ENCODE results near the gene TCF3. TPM values are rescaled to one million over a fixed set of nuclear protein-coding genes. Genes with fewer than 3 reads are reported as not detected.

Gene TCF3
- total and polyA plus RNA-seq, 4 donors = 5.2 to 119 (median 12.8) TPM

DNA sequence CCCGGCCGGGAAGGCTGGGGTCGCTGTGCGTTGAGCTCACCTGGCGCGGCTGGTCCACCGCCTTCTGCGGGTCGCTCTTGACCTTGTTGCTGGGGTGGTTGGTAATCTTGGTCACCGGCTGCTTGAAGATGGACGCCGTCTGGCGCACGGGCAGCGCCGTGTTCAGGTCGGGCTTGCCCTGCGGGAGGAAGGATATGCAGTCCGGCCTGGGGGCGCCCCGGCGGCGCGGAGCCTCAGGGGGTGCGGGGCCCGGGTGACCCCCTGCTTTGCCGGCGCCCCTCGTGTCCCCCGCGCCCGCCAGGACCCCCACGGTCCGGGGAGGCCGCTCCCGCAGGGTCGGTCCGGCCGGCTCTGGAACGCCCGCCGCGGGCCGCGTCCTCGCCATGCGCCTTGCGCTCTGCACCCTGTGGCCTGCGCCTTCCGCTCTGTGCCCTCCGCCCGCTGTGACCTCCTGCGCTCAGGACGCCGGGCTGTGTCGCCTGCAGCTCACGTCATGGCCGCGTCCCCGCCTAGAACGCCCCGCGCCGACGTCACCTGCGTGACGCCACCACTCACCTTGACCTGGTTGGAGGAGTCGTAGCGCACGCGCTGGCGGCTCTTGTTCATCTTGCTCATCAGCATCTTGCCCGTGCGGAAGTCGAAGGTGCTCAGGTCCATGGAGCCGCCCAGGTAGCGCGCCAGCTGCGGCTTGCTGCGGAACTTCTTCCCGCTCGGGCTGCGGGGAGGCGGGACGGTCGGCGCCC is 67.7 kb downstream of the TCF3 start:
- Histone ChIP-seq H3K9ac (ENCODE audit: low read depth in 1 of 2, low read length in 2 of 2) (no peak overlapping the region), H3K9me3 (ENCODE audit: control insufficient read depth in 4 of 4, low read length in 3 of 4) (no peaks in the 10 kb centered on the region), H3K27ac (ENCODE audit: low read depth in 1 of 2, low read length in 2 of 2) (no peak overlapping the region), H3K4me3 (ENCODE audit: low read depth in 1 of 3, low read length in 3 of 3) (no peak overlapping the region), H3K27me3 (ENCODE audit: control insufficient read depth in 4 of 4, insufficient read depth in 4 of 4, low read length in 3 of 4) (no peaks in the 10 kb centered on the region), H3K4me1 (ENCODE audit: control insufficient read depth in 4 of 4, insufficient read depth in 4 of 4, low read length in 3 of 4) (peaks cover 6 to 21% (median 15%) of the 10 kb centered on the region in 4 donors), H3K36me3 (ENCODE audit: control insufficient read depth in 4 of 4, insufficient read depth in 3 of 4, low read depth in 1 of 4, low read length in 3 of 4) (peaks cover 5 to 29% (median 12%) of the 10 kb centered on the region in 4 donors)
- no peak for DNase-seq (ENCODE audit: low spot score)
- TF ChIP-seq, protein P1, sequence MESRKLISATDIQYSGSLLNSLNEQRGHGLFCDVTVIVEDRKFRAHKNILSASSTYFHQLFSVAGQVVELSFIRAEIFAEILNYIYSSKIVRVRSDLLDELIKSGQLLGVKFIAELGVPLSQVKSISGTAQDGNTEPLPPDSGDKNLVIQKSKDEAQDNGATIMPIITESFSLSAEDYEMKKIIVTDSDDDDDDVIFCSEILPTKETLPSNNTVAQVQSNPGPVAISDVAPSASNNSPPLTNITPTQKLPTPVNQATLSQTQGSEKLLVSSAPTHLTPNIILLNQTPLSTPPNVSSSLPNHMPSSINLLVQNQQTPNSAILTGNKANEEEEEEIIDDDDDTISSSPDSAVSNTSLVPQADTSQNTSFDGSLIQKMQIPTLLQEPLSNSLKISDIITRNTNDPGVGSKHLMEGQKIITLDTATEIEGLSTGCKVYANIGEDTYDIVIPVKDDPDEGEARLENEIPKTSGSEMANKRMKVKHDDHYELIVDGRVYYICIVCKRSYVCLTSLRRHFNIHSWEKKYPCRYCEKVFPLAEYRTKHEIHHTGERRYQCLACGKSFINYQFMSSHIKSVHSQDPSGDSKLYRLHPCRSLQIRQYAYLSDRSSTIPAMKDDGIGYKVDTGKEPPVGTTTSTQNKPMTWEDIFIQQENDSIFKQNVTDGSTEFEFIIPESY (IDR thresholded peaks at IDR 0.05) = no peak
- TF ChIP-seq, protein P2, sequence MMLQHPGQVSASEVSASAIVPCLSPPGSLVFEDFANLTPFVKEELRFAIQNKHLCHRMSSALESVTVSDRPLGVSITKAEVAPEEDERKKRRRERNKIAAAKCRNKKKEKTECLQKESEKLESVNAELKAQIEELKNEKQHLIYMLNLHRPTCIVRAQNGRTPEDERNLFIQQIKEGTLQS (IDR thresholded peaks at IDR 0.05) = no peak
- TF ChIP-seq FOXA1 (IDR thresholded peaks at IDR 0.05) = no peak
- TF ChIP-seq NR2F2 (IDR thresholded peaks at IDR 0.05) = no peak
- TF ChIP-seq JUND (IDR thresholded peaks at IDR 0.05) = no peak
- TF ChIP-seq EGR1 (IDR thresholded peaks at IDR 0.05; ENCODE audit: low read depth in 2 of 2) = no peak
- no peak for TF ChIP-seq HNF4A (conservative IDR thresholded peaks at IDR 0.05)
- TF ChIP-seq FOXA2 (IDR thresholded peaks at IDR 0.05) = no peak
- TF ChIP-seq, protein P3, sequence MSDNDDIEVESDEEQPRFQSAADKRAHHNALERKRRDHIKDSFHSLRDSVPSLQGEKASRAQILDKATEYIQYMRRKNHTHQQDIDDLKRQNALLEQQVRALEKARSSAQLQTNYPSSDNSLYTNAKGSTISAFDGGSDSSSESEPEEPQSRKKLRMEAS (IDR thresholded peaks at IDR 0.05) = no peak
- no peak for TF ChIP-seq GABPA (IDR thresholded peaks at IDR 0.05 in 1 of 2, conservative IDR thresholded peaks at IDR 0.05 in 1 of 2)
- TF ChIP-seq, protein P4, sequence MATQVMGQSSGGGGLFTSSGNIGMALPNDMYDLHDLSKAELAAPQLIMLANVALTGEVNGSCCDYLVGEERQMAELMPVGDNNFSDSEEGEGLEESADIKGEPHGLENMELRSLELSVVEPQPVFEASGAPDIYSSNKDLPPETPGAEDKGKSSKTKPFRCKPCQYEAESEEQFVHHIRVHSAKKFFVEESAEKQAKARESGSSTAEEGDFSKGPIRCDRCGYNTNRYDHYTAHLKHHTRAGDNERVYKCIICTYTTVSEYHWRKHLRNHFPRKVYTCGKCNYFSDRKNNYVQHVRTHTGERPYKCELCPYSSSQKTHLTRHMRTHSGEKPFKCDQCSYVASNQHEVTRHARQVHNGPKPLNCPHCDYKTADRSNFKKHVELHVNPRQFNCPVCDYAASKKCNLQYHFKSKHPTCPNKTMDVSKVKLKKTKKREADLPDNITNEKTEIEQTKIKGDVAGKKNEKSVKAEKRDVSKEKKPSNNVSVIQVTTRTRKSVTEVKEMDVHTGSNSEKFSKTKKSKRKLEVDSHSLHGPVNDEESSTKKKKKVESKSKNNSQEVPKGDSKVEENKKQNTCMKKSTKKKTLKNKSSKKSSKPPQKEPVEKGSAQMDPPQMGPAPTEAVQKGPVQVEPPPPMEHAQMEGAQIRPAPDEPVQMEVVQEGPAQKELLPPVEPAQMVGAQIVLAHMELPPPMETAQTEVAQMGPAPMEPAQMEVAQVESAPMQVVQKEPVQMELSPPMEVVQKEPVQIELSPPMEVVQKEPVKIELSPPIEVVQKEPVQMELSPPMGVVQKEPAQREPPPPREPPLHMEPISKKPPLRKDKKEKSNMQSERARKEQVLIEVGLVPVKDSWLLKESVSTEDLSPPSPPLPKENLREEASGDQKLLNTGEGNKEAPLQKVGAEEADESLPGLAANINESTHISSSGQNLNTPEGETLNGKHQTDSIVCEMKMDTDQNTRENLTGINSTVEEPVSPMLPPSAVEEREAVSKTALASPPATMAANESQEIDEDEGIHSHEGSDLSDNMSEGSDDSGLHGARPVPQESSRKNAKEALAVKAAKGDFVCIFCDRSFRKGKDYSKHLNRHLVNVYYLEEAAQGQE (IDR thresholded peaks at IDR 0.05) = no peak
- TF ChIP-seq HNF4G (IDR thresholded peaks at IDR 0.05) = no peak
- no peak for TF ChIP-seq SP1 (IDR thresholded peaks at IDR 0.05)
- no peak for TF ChIP-seq RXRA (IDR thresholded peaks at IDR 0.05)
- TF ChIP-seq RAD21 (IDR thresholded peaks at IDR 0.05) = no peak
- TF ChIP-seq, protein P5, sequence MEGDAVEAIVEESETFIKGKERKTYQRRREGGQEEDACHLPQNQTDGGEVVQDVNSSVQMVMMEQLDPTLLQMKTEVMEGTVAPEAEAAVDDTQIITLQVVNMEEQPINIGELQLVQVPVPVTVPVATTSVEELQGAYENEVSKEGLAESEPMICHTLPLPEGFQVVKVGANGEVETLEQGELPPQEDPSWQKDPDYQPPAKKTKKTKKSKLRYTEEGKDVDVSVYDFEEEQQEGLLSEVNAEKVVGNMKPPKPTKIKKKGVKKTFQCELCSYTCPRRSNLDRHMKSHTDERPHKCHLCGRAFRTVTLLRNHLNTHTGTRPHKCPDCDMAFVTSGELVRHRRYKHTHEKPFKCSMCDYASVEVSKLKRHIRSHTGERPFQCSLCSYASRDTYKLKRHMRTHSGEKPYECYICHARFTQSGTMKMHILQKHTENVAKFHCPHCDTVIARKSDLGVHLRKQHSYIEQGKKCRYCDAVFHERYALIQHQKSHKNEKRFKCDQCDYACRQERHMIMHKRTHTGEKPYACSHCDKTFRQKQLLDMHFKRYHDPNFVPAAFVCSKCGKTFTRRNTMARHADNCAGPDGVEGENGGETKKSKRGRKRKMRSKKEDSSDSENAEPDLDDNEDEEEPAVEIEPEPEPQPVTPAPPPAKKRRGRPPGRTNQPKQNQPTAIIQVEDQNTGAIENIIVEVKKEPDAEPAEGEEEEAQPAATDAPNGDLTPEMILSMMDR (IDR thresholded peaks at IDR 0.05; ENCODE audit: low read depth, low read length, missing input control) = no peak
- no peak for TF ChIP-seq TAF1 (conservative IDR thresholded peaks at IDR 0.05)
- no peak for TF ChIP-seq YY1 (IDR thresholded peaks at IDR 0.05)
- 96% methylated on average over 87 of the region's 87 CpGs for WGBS
